SK-N-SH (cell line): ENCODE measurements around the gene ADD1. TPM values are rescaled to one million over a fixed set of nuclear protein-coding genes. Genes with fewer than 3 reads are reported as not detected.

Source experiments
- CTCF ChIA-PET: fragments of 300-600, 350-600 bp; formaldehyde crosslinking; extraction: SDS; loops from one replicate; lab custom pipeline; 2021; lab: Yijun Ruan, JAX
- POLR2A ChIA-PET: fragments of 350-600 bp; sonication (Branson Sonifier 250); formaldehyde crosslinking; extraction: SDS; loops from one replicate; lab custom pipeline; 2020; ENCODE audit warnings: antibody characterized with exemption, inconsistent platforms; lab: Yijun Ruan, JAX
- DNase-seq: peaks from one replicate; pipeline ENCODE4 v3.0.0; 2012
- H2AFZ ChIP-seq: fragments of 200-600 bp; sonication (generic); 2 replicates; pipeline ENCODE4 v1.8.1; 2016; ENCODE audit warnings: antibody characterized with exemption, mild to moderate bottlenecking, low read depth
- H3F3A ChIP-seq: fragments of 200-600 bp; sonication (generic); replicated peaks from 2 replicates; pipeline ENCODE3; 2016; ENCODE audit warnings: antibody characterized with exemption, mild to moderate bottlenecking; ENCODE audit not compliant: insufficient read depth
- H3K27ac ChIP-seq, 2 experiments: fragments of 200-500 bp in 1 of 2; fragments of 200-600 bp in 1 of 2; sonication (Bioruptor generic) in 1 of 2; sonication (generic), shearing (Covaris generic) in 1 of 2; 2 replicates each; pipeline versions ENCODE4 v1.5.1 to v1.6.1; 2014 to 2016; ENCODE audit warnings: low read depth in 2 of 2, inconsistent platforms in 1 of 2, low read length in 1 of 2, mild to moderate bottlenecking in 1 of 2, mixed read lengths in 1 of 2
- H3K27me3 ChIP-seq: fragments of 200-600 bp; sonication (generic), shearing (Covaris generic); 2 replicates; pipeline ENCODE4 v1.6.1; 2016; ENCODE audit warnings: mixed run types; ENCODE audit not compliant: insufficient read depth
- H3K36me3 ChIP-seq, 2 experiments: fragments of 200-500 bp in 1 of 2; fragments of 200-600 bp in 1 of 2; sonication (Bioruptor generic) in 1 of 2; sonication (generic) in 1 of 2; replicated peaks in 1 of 2; 2 replicates each; pipeline versions ENCODE3 to v1.5.1; 2014 to 2016; ENCODE audit warnings: low read length in 1 of 2, mild to moderate bottlenecking in 1 of 2; ENCODE audit not compliant: insufficient read depth in 2 of 2, control insufficient read depth in 1 of 2
- H3K4me1 ChIP-seq, 2 experiments: fragments of 200-500 bp in 1 of 2; fragments of 200-600 bp in 1 of 2; sonication (Bioruptor generic) in 1 of 2; sonication (generic), shearing (Covaris generic) in 1 of 2; 2 replicates each; pipeline versions ENCODE4 v1.5.1 to v1.6.1; 2014 to 2016; ENCODE audit warnings: low read depth in 1 of 2, low read length in 1 of 2, mixed run types in 1 of 2; ENCODE audit not compliant: insufficient read depth in 2 of 2, control insufficient read depth in 1 of 2
- H3K4me2 ChIP-seq: fragments of 200-600 bp; sonication (generic), shearing (Covaris generic); 2 replicates; pipeline ENCODE4 v1.6.1; 2017; ENCODE audit warnings: mixed run types
- H3K4me3 ChIP-seq, 2 experiments: fragments of 200-500 bp in 1 of 2; fragments of 200-600 bp in 1 of 2; sonication (Bioruptor generic) in 1 of 2; sonication (generic), shearing (Covaris generic) in 1 of 2; 2 replicates each; pipeline versions ENCODE4 v1.5.1 to v1.8.1; 2014 to 2016; ENCODE audit warnings: low read depth in 2 of 2, inconsistent platforms in 1 of 2, low read length in 1 of 2, mild to moderate bottlenecking in 1 of 2, mixed read lengths in 1 of 2, moderate library complexity in 1 of 2
- H3K79me2 ChIP-seq: fragments of 200-600 bp; sonication (generic); 2 replicates; pipeline ENCODE4 v1.8.1; 2017; ENCODE audit warnings: mild to moderate bottlenecking; ENCODE audit not compliant: insufficient read depth
- H3K9ac ChIP-seq: fragments of 200-600 bp; sonication (generic); 2 replicates; pipeline ENCODE4 v1.6.1; 2017; ENCODE audit warnings: mixed run types
- H3K9me2 ChIP-seq: fragments of 200-600 bp; sonication (generic); 2 replicates; pipeline ENCODE4 v1.6.1; 2017; ENCODE audit warnings: mixed run types
- H3K9me3 ChIP-seq: fragments of 200-600 bp; sonication (generic); 2 replicates; pipeline ENCODE4 v1.6.1; 2017; ENCODE audit warnings: mixed run types, mild to moderate bottlenecking, moderate library complexity
- H4K20me1 ChIP-seq: fragments of 200-600 bp; sonication (generic); 2 replicates; pipeline ENCODE4 v1.6.1; 2017; ENCODE audit warnings: mild to moderate bottlenecking, mixed run types; ENCODE audit not compliant: insufficient read depth
- CHD2 ChIP-seq: fragments of 150-350 bp; IDR thresholded peaks from 2 replicates; pipeline ENCODE4 v1.6.1; 2018; ENCODE audit warnings: low read length; ENCODE audit not compliant: partially characterized antibody
- CTCF ChIP-seq: fragments of 200-600 bp; sonication (generic); IDR thresholded peaks from 2 replicates; pipeline ENCODE4 v1.6.1; 2017; ENCODE audit warnings: antibody characterized with exemption, mild to moderate bottlenecking, moderate library complexity
- EZH2phosphoT487 ChIP-seq: fragments of 200-600 bp; sonication (generic); IDR thresholded peaks from 2 replicates; pipeline ENCODE4 v1.6.1; 2017; ENCODE audit warnings: low read depth, mixed run types, mild to moderate bottlenecking, antibody characterized with exemption, moderate library complexity, borderline replicate concordance
- FOXM1 ChIP-seq: IDR thresholded peaks from 2 replicates; pipeline ENCODE4 v1.4.0; 2012; ENCODE audit warnings: low read depth, mild to moderate bottlenecking
- JUND ChIP-seq: IDR thresholded peaks from 2 replicates; pipeline ENCODE4 v1.4.0; 2012
- NRF1 ChIP-seq: IDR thresholded peaks from 2 replicates; pipeline ENCODE4 v1.6.1; 2012; ENCODE audit warnings: low read depth, mild to moderate bottlenecking, low read length
- POLR2AphosphoS5 ChIP-seq: IDR thresholded peaks from 2 replicates; pipeline ENCODE4 v1.6.1; 2012; ENCODE audit warnings: low read depth, low read length
- RCOR1 ChIP-seq: fragments of 150-350 bp; IDR thresholded peaks from 2 replicates; pipeline ENCODE4 v1.6.1; 2017; ENCODE audit warnings: antibody characterized with exemption, low read length
- REST ChIP-seq: IDR thresholded peaks from 2 replicates; pipeline ENCODE4 v1.6.1; 2012; ENCODE audit warnings: mild to moderate bottlenecking, low read depth, low read length, moderate library complexity
- RXRA ChIP-seq: IDR thresholded peaks from 2 replicates; pipeline ENCODE4 v1.4.0; 2012; ENCODE audit warnings: low read depth, mild to moderate bottlenecking, borderline replicate concordance
- SIN3A ChIP-seq: IDR thresholded peaks from 2 replicates; pipeline ENCODE4 v1.6.1; 2012; ENCODE audit warnings: low read depth, mild to moderate bottlenecking, low read length, moderate library complexity, borderline replicate concordance
- TEAD4 ChIP-seq: IDR thresholded peaks from 2 replicates; pipeline ENCODE4 v1.4.0; 2012; ENCODE audit warnings: mild to moderate bottlenecking, borderline replicate concordance; ENCODE audit not compliant: insufficient read depth
- WGBS: methylation state at CpG from one replicate; pipeline ENCODE4 v1.1.6; 2017; ENCODE audit warnings: low lambda C conversion rate; 5-methylcytosine and 5-hydroxymethylcytosine counted together
- polyA plus RNA-seq, 3 experiments: library from polyadenylated mRNA; depleted of rRNA; stranded (reverse); fragments of >200 nt; gene quantifications; 2 replicates each; pipeline ENCODE4 v1.2.3, GENCODE V29; 2012

Gene ADD1
- polyA plus RNA-seq, 1 of the 3 experiments (the other 2 are of a cell fraction): 155 TPM

DNA sequence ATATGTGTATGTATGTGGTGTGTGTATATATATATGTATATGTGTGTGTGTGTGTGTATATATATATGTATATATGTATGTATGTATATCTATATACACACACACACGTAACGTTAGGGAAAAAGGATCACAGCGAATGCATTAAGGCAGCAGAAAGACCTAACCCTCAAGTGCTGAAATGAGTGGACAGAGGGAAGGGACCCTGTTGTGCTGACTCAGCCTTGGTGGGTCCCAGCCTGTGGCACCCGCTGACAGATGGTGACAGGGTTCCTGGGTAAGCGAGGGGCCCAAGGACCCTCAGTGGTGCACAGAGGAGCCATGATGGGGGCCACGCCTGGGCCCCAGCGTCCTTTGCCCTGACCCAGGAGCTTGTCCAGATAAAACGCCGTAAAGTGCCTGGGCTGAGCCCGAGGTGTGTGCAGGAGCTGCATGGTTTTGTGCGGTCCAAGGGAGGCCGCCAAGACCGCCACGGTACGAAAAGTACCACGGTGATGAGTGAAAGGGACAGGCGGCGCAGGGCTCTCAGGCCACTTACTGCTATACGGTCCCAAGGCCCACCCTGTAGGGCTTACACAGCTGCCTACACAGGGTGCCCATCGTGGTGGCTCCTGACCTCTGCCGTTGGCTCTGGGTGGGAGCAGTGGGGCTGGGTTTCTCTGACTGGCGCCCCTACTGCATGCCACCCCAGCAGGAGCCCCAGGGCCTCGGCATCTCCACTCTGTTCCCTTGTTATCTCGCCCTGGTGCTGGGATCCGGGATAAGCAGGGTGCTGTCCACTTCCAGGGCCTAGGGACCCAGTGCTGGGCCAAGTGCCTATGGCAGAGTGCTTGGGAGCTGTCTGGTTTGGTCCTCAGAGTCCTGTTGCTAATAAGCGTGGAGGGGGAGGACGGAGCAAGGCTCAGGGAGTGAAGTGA lies 40.8 kb upstream of the ADD1 start:
- CTCF ChIA-PET: interaction anchor here (0.9 kb wide), 1 partner anchor 65 kb away, joined by 3 read pairs; no protein-coding TSS in a partner anchor
- no peak for DNase-seq
- TF ChIP-seq CHD2 (no peak), NRF1 (no peak), RXRA (no peak), RCOR1 (no peak)
- TF ChIP-seq, all 33 proteins: peak for 0
- Histone ChIP-seq H4K20me1 (no peaks in the 10 kb centered on the region), H3K4me1 (peaks cover 9 to 63% of the 10 kb centered on the region in 2 experiments; a peak in 2 of 4 replicates), H3K9ac (no peak overlapping the region), H3K9me3 (no peaks in the 10 kb centered on the region), H3K4me3 (no peak overlapping the region), H2AFZ (no peak overlapping the region), H3K4me2 (no peak overlapping the region), H3K79me2 (no peaks in the 10 kb centered on the region), H3K27me3 (no peaks in the 10 kb centered on the region), H3K36me3 (no peaks in the 10 kb centered on the region), H3K9me2 (no peaks in the 10 kb centered on the region), H3K27ac (no peak overlapping the region; a peak in 1 of 4 replicates), H3F3A (peaks cover 4% of the 10 kb centered on the region)
- WGBS: 94% methylated on average over 21 of the region's 27 CpGs
- POLR2A ChIA-PET: no interaction called here

DNA sequence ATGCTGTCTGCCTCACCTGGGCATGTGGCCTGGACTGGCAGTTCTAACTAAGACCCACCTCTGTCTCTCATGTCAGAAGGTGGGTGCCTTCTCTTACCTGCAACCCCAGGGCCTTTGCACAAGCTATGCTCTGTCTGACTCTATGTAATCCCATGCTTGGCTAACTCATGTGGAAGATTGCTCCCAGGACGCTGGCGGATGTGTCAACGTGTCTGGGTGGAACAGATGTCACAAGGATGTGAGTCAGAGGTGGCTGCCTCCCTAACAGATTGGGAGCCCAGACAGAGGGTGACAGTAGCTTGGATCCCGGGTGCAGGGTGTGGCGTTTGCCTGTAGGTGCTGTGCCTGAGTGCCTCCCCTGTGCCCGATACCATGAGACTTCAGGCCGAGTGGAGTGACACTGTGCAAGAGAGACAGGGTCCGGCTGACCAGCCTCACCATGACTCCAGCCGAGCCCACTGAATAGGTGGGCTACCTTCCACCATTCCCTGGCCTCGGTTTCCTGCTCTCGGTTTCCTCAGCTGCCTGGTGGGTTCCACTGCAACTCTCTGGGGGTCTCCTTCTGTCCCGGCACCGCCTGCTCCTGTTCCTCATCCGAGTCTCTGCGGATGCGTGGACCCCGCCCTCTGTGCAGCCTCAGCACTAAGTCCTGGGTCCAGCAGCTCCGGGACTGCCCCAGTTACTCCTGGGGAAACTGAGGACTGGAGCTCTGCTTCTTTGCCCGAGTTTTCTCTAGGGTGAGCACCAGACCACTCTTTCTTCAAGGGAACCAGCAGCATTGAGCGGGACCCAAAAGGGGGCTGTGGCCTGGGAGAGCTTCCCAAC lies 39.8 kb upstream of the ADD1 start:
- no peak overlapping the region for H2AFZ ChIP-seq
- H3K9me3 ChIP-seq: no peaks in the 10 kb centered on the region
- TF ChIP-seq FOXM1 (no peak), JUND (no peak), REST (no peak), EZH2phosphoT487 (no peak), TEAD4 (no peak), SIN3A (no peak), POLR2AphosphoS5 (no peak), CTCF (no peak)
- no peak overlapping the region for H3K4me3 ChIP-seq
- H3K4me1 ChIP-seq: peaks cover 0 to 53% of the 10 kb centered on the region in 2 experiments; a peak in 2 of 4 replicates
- H3K9ac ChIP-seq: no peak overlapping the region
- H4K20me1 ChIP-seq: no peaks in the 10 kb centered on the region
- no peak overlapping the region for H3K4me2 ChIP-seq
- H3F3A ChIP-seq: peaks cover 4% of the 10 kb centered on the region
- H3K27ac ChIP-seq: no peak overlapping the region
- ChIA-PET CTCF (interaction anchor here (0.9 kb wide), 1 partner anchor 64 kb away, joined by 3 read pairs; no protein-coding TSS in a partner anchor), POLR2A (no interaction called here)
- no peak for DNase-seq
- H3K27me3 ChIP-seq: no peaks in the 10 kb centered on the region
- H3K9me2 ChIP-seq: no peaks in the 10 kb centered on the region
- 89% methylated on average over 8 of the region's 20 CpGs for WGBS
- H3K79me2 ChIP-seq: no peaks in the 10 kb centered on the region
- no peaks in the 10 kb centered on the region for H3K36me3 ChIP-seq
